CD4-positive, alpha-beta T cell treated with Interleukin-6 at 100 ng/mL for 8 hours (primary cell): Measurements from ENCODE around the gene RASSF1.
"Not testable (repeated sequence)": the region's sequence is repeated elsewhere in the genome, so short reads cannot be mapped to it uniquely, and the experiment has no call there.

Experiments
- DNase-seq: peaks from one replicate; pipeline ENCODE4 v3.0.0-alpha.2; 2020; ENCODE audit warnings: mixed read lengths, low spot score

The RASSF1 gene

GRCh38 chr3:50284121-50284520 lies 56.5 kb downstream of the RASSF1 start:
- not testable (repeated sequence) for DNase-seq
